ENCODE results near the gene POLD1.

POLD1 gene

DNA sequence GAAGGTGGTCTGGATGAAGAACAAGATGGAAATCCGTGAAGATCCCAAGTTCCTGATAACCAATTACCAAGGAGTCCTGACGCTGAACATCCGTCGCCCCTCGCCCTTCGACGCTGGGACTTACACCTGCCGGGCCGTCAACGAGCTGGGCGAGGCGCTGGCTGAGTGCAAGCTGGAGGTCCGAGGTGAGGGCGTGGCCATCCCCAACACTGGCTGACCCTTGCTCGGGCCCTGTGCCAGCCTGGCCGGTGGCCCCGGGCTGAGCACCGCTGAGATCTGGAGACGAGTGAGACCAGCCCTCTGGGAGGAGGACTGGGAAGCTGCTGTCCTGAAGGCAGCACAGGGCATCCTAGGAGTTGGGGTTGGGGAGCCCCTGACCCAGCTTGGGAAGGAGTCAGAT lies 80.2 kb downstream of the POLD1 start:
- H3K9me3 ChIP-seq (ENCODE audit: control insufficient read depth, insufficient read depth, low read length) = no peaks in the 10 kb centered on the region
- no peak overlapping the region for H3K4me2 ChIP-seq (ENCODE audit: low read length)
- no peaks in the 10 kb centered on the region for H4K20me1 ChIP-seq (ENCODE audit: control insufficient read depth, insufficient read depth, low read depth, low read length)
- peaks cover 23% of the 10 kb centered on the region for H3K4me1 ChIP-seq (ENCODE audit: control insufficient read depth, low read length)
- H3F3A ChIP-seq (ENCODE audit: control insufficient read depth, insufficient read depth) = peaks cover 14% of the 10 kb centered on the region
- peaks cover 23% of the 10 kb centered on the region for H3K36me3 ChIP-seq (ENCODE audit: control insufficient read depth, low read length)
- no peaks in the 10 kb centered on the region for H3K27me3 ChIP-seq (ENCODE audit: control insufficient read depth, low read length)
- TF ChIP-seq EZH2phosphoT487 (IDR thresholded peaks at IDR 0.05; ENCODE audit: borderline replicate concordance, low read length) (no peak), CTCF (IDR thresholded peaks at IDR 0.05; ENCODE audit: low read depth, low read length, poor library complexity, severe bottlenecking) (no peak)
- H3K27ac ChIP-seq (ENCODE audit: low read depth, low read length) = no peak overlapping the region
- H3K4me3 ChIP-seq (ENCODE audit: low read length) = no peak overlapping the region
- no peaks in the 10 kb centered on the region for H3K79me2 ChIP-seq (ENCODE audit: control insufficient read depth, low read length)
- H3K9me2 ChIP-seq (replicated peaks; ENCODE audit: control insufficient read depth, low read length) = no peaks in the 10 kb centered on the region

DNA sequence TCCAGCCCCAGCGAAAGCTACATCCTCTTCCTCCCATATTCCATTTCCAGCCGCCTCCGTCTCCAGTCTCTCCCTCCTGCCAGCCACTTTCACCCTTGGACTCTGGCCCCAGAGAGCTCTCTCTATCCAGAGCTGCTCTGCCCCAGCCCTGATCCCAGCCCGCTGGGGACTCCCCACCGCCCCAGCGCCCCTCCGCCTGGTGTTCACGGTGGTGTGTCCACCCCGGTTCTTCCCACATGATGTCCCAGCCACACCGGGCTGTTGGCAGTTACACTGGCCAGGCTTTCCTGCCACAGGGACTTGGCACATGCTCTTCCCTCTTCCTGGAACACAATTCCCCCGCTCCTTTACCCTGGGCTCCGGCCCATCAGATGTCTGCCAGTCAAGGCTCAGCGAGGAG lies 80.9 kb downstream of the POLD1 start:
- Histone ChIP-seq H3K27ac (ENCODE audit: low read depth, low read length) (no peak overlapping the region), H3K4me2 (ENCODE audit: low read length) (no peak overlapping the region), H3K27me3 (ENCODE audit: control insufficient read depth, low read length) (no peaks in the 10 kb centered on the region), H3K9me3 (ENCODE audit: control insufficient read depth, insufficient read depth, low read length) (no peaks in the 10 kb centered on the region), H3K9me2 (replicated peaks; ENCODE audit: control insufficient read depth, low read length) (no peaks in the 10 kb centered on the region), H3K36me3 (ENCODE audit: control insufficient read depth, low read length) (peaks cover 23% of the 10 kb centered on the region), H4K20me1 (ENCODE audit: control insufficient read depth, insufficient read depth, low read depth, low read length) (no peaks in the 10 kb centered on the region), H3F3A (ENCODE audit: control insufficient read depth, insufficient read depth) (peaks cover 10% of the 10 kb centered on the region), H3K4me3 (ENCODE audit: low read length) (no peak overlapping the region), H3K79me2 (ENCODE audit: control insufficient read depth, low read length) (no peaks in the 10 kb centered on the region), H3K4me1 (ENCODE audit: control insufficient read depth, low read length) (peaks cover 16% of the 10 kb centered on the region)
- TF ChIP-seq CTCF (IDR thresholded peaks at IDR 0.05; ENCODE audit: low read depth, low read length, poor library complexity, severe bottlenecking) (no peak), EZH2phosphoT487 (IDR thresholded peaks at IDR 0.05; ENCODE audit: borderline replicate concordance, low read length) (no peak)

GRCh38 chr19:50465986-50466705 lies 82.0 kb downstream of the POLD1 start:
- Histone ChIP-seq H3K9me2 (replicated peaks; ENCODE audit: control insufficient read depth, low read length) (no peaks in the 10 kb centered on the region), H4K20me1 (ENCODE audit: control insufficient read depth, insufficient read depth, low read depth, low read length) (no peaks in the 10 kb centered on the region), H3K36me3 (ENCODE audit: control insufficient read depth, low read length) (peaks cover 23% of the 10 kb centered on the region), H3K4me3 (ENCODE audit: low read length) (no peak overlapping the region), H3K27me3 (ENCODE audit: control insufficient read depth, low read length) (no peaks in the 10 kb centered on the region), H3K79me2 (ENCODE audit: control insufficient read depth, low read length) (no peaks in the 10 kb centered on the region), H3K27ac (ENCODE audit: low read depth, low read length) (no peak overlapping the region), H3K9me3 (ENCODE audit: control insufficient read depth, insufficient read depth, low read length) (no peaks in the 10 kb centered on the region), H3K4me2 (ENCODE audit: low read length) (no peak overlapping the region), H3F3A (ENCODE audit: control insufficient read depth, insufficient read depth) (no peaks in the 10 kb centered on the region), H3K4me1 (ENCODE audit: control insufficient read depth, low read length) (peaks cover 5% of the 10 kb centered on the region)
- TF ChIP-seq EZH2phosphoT487 (IDR thresholded peaks at IDR 0.05; ENCODE audit: borderline replicate concordance, low read length) = no peak
- TF ChIP-seq CTCF (IDR thresholded peaks at IDR 0.05; ENCODE audit: low read depth, low read length, poor library complexity, severe bottlenecking) = peak; percentile 30
